HG03457 (cell line): ENCODE data around the gene SAMD11.
"Not testable (repeated sequence)": the region's sequence is repeated elsewhere in the genome, so short reads cannot be mapped to it uniquely, and the experiment has no call there.

ENCODE experiments used
- ATAC-seq: cut with Tn5 transposase; IDR thresholded peaks from one replicate; pipeline ENCODE4 v1.9.1; 2021; ENCODE audit warnings: moderate number of reproducible peaks; ENCODE audit not compliant: unreplicated experiment

SAMD11 gene

GRCh38 chr1:923131-923990 is at the start of gene SAMD11:
SAMD11 (plus strand) TSS chr1:923923; CDS start chr1:924432, 509 bp downstream.
- no peak for ATAC-seq

GRCh38 chr1:876428-877208 is 47.1 kb upstream of the SAMD11 start:
- ATAC-seq, result not testable (repeated sequence)

GRCh38 chr1:877209-877986 is 46.3 kb upstream of the SAMD11 start:
- not testable (repeated sequence) for ATAC-seq

GRCh38 chr1:880511-880910 is 43.2 kb upstream of the SAMD11 start:
- not testable (repeated sequence) for ATAC-seq

- ATAC-seq, result not testable (repeated sequence)
Measured at GRCh38 chr1:880915-881314, 42.8 kb upstream of the SAMD11 start.

- no peak for ATAC-seq
Measured at GRCh38 chr1:886311-886710, 37.4 kb upstream of the SAMD11 start.

- no peak for ATAC-seq
Measured at GRCh38 chr1:886760-887159, 37.0 kb upstream of the SAMD11 start.

GRCh38 chr1:888297-888696 is 35.4 kb upstream of the SAMD11 start:
- no peak for ATAC-seq

GRCh38 chr1:889774-890173 is 33.9 kb upstream of the SAMD11 start:
- not testable (repeated sequence) for ATAC-seq

GRCh38 chr1:890234-890633 is 33.5 kb upstream of the SAMD11 start:
- ATAC-seq, result not testable (repeated sequence)

- ATAC-seq, result no peak
Measured at GRCh38 chr1:890661-891060, 33.1 kb upstream of the SAMD11 start.

GRCh38 chr1:897226-897625 is 26.5 kb upstream of the SAMD11 start:
- ATAC-seq, result no peak

GRCh38 chr1:897951-898350 is 25.8 kb upstream of the SAMD11 start:
- not testable (repeated sequence) for ATAC-seq

- ATAC-seq, result no peak
Measured at GRCh38 chr1:899636-900317, 23.9 kb upstream of the SAMD11 start.

- no peak for ATAC-seq
Measured at GRCh38 chr1:901108-901859, 22.4 kb upstream of the SAMD11 start.

GRCh38 chr1:902802-903201 is 20.9 kb upstream of the SAMD11 start:
- no peak for ATAC-seq

GRCh38 chr1:903305-903704 is 20.4 kb upstream of the SAMD11 start:
- ATAC-seq, result no peak

- ATAC-seq, result no peak
Measured at GRCh38 chr1:903721-904271, 19.9 kb upstream of the SAMD11 start.

- ATAC-seq, result no peak
Measured at GRCh38 chr1:904310-904950, 19.3 kb upstream of the SAMD11 start.
